ENCODE measurements around the gene WSCD2.

WSCD2 gene

GRCh38 chr12:108116254-108116653 is 12.8 kb upstream of the WSCD2 start:
- H3K27ac Mint-ChIP-seq: peak overlapping the region in 2 of 3 experiments; percentile 50 to 61
- H3K9me3 Mint-ChIP-seq: no peaks in the 10 kb centered on the region
- no peak for TF ChIP-seq CTCF (IDR thresholded peaks at IDR 0.05; ENCODE audit: unreplicated experiment in 3 of 3)
- peaks cover 15% of the 10 kb centered on the region for H3K27me3 Mint-ChIP-seq (ENCODE audit: low read depth)
- H3K4me3 Mint-ChIP-seq: no peak overlapping the region
- peaks cover 29% of the 10 kb centered on the region for H3K4me1 Mint-ChIP-seq
- H3K36me3 Mint-ChIP-seq (ENCODE audit: low read depth): no peaks in the 10 kb centered on the region

- peaks cover 29% of the 10 kb centered on the region for H3K4me1 Mint-ChIP-seq
- H3K4me3 Mint-ChIP-seq: no peak overlapping the region
Observed at GRCh38 chr12:108116699-108117098, 12.4 kb upstream of the WSCD2 start.

GRCh38 chr12:108117163-108117849 is 11.8 kb upstream of the WSCD2 start:
- H3K36me3 Mint-ChIP-seq (ENCODE audit: low read depth): no peaks in the 10 kb centered on the region
- no peaks in the 10 kb centered on the region for H3K9me3 Mint-ChIP-seq
- H3K27me3 Mint-ChIP-seq (ENCODE audit: low read depth): peaks cover 16% of the 10 kb centered on the region
- H3K27ac Mint-ChIP-seq: peak overlapping the region in 1 of 3 experiments; percentile 24
- no peak for TF ChIP-seq CTCF (IDR thresholded peaks at IDR 0.05; ENCODE audit: unreplicated experiment in 3 of 3)
- peaks cover 28% of the 10 kb centered on the region for H3K4me1 Mint-ChIP-seq
- no peak overlapping the region for H3K4me3 Mint-ChIP-seq

More at GRCh38 chr12:108116699-108117098, 12.4 kb upstream of the WSCD2 start:
- Mint-ChIP-seq H3K27me3 (ENCODE audit: low read depth) (peaks cover 16% of the 10 kb centered on the region), H3K9me3 (no peaks in the 10 kb centered on the region), H3K27ac (no peak overlapping the region), H3K36me3 (ENCODE audit: low read depth) (no peaks in the 10 kb centered on the region)
- no peak for TF ChIP-seq CTCF (IDR thresholded peaks at IDR 0.05; ENCODE audit: unreplicated experiment in 3 of 3)

GRCh38 chr12:108117902-108118301 is 11.2 kb upstream of the WSCD2 start:
- H3K4me1 Mint-ChIP-seq: peaks cover 22% of the 10 kb centered on the region
- peaks cover 3% of the 10 kb centered on the region for H3K9me3 Mint-ChIP-seq
- no peaks in the 10 kb centered on the region for H3K36me3 Mint-ChIP-seq (ENCODE audit: low read depth)
- no peak for TF ChIP-seq CTCF (IDR thresholded peaks at IDR 0.05; ENCODE audit: unreplicated experiment in 3 of 3)
- H3K27ac Mint-ChIP-seq: peak overlapping the region in 1 of 3 experiments; percentile 24
- no peak overlapping the region for H3K4me3 Mint-ChIP-seq
- H3K27me3 Mint-ChIP-seq (ENCODE audit: low read depth): peaks cover 16% of the 10 kb centered on the region

- H3K4me1 Mint-ChIP-seq: peaks cover 11% of the 10 kb centered on the region
- H3K27me3 Mint-ChIP-seq (ENCODE audit: low read depth): peaks cover 13% of the 10 kb centered on the region
- TF ChIP-seq CTCF (IDR thresholded peaks at IDR 0.05; ENCODE audit: unreplicated experiment in 3 of 3): no peak
- no peak overlapping the region for H3K4me3 Mint-ChIP-seq
- H3K9me3 Mint-ChIP-seq: peaks cover 3% of the 10 kb centered on the region
- peak overlapping the region in 1 of 3 experiments; percentile 1 for H3K27ac Mint-ChIP-seq
- H3K36me3 Mint-ChIP-seq (ENCODE audit: low read depth): no peaks in the 10 kb centered on the region
Observed at GRCh38 chr12:108119126-108119973, 9.7 kb upstream of the WSCD2 start.
